Hippocampal formation (tissue), 2 donors: Measurements from ENCODE around the gene CLEC16A.

Experiments used
- DNase-seq, 2 donors: peaks; one replicate each; lab custom pipeline; 2025; lab: John Stamatoyannopoulos, UW

The CLEC16A gene

GRCh38 chr16:11121083-11121608, 176.8 kb downstream of the CLEC16A start:
- no peak for DNase-seq

- DNase-seq, result no peak
Measured at GRCh38 chr16:11121914-11122692, 177.7 kb downstream of the CLEC16A start.

- DNase-seq, result no peak
Measured at GRCh38 chr16:11123666-11124065, 179.3 kb downstream of the CLEC16A start.

- DNase-seq, result no peak
Measured at GRCh38 chr16:11125936-11126335, 181.6 kb downstream of the CLEC16A start.

GRCh38 chr16:11126399-11127054, 182.2 kb downstream of the CLEC16A start:
- no peak for DNase-seq

GRCh38 chr16:11127610-11128195, 183.3 kb downstream of the CLEC16A start:
- no peak for DNase-seq

GRCh38 chr16:11128211-11129141, 184.1 kb downstream of the CLEC16A start:
- no peak for DNase-seq

GRCh38 chr16:11129378-11129781, 185.0 kb downstream of the CLEC16A start:
- no peak for DNase-seq

- no peak for DNase-seq
Measured at GRCh38 chr16:11130978-11131665, 186.8 kb downstream of the CLEC16A start.

GRCh38 chr16:11131706-11132105, 187.3 kb downstream of the CLEC16A start:
- no peak for DNase-seq

- no peak for DNase-seq
Measured at GRCh38 chr16:11133344-11133943, 189.1 kb downstream of the CLEC16A start.

GRCh38 chr16:11134722-11135463, 190.5 kb downstream of the CLEC16A start:
- no peak for DNase-seq

- no peak for DNase-seq
Measured at GRCh38 chr16:11135464-11135973, 191.2 kb downstream of the CLEC16A start.

- no peak for DNase-seq
Measured at GRCh38 chr16:11136600-11136999, 192.2 kb downstream of the CLEC16A start.

GRCh38 chr16:11138022-11138768, 193.8 kb downstream of the CLEC16A start:
- DNase-seq, result no peak

- no peak for DNase-seq
Measured at GRCh38 chr16:11138769-11139325, 194.5 kb downstream of the CLEC16A start.

GRCh38 chr16:11139326-11140097, 195.1 kb downstream of the CLEC16A start:
- DNase-seq, result no peak

GRCh38 chr16:11140098-11140375, 195.7 kb downstream of the CLEC16A start:
- DNase-seq, result no peak
